HepG2 (cell line): ENCODE measurements around the gene AFAP1.

Experiments
- PHF8 ChIP-seq: sonication (generic); formaldehyde crosslinking; IDR thresholded peaks from 2 replicates; pipeline ENCODE4 v1.5.0; 2020; ENCODE audit warnings: missing genetic modification reagents
- RBAK ChIP-seq: sonication (generic); formaldehyde crosslinking; IDR thresholded peaks from 2 replicates; pipeline ENCODE4 v1.5.1; 2020; ENCODE audit warnings: mild to moderate bottlenecking, missing genetic modification reagents
- RBM22 ChIP-seq: fragments of 200-400 bp; formaldehyde crosslinking; optimal IDR thresholded peaks from 2 replicates; pipeline ENCODE3; 2017; ENCODE audit warnings: mild to moderate bottlenecking, low read length, moderate library complexity
- SETDB1 ChIP-seq: sonication (generic); formaldehyde crosslinking; IDR thresholded peaks from 2 replicates; pipeline ENCODE4 v1.5.1; 2020; ENCODE audit warnings: missing genetic modification reagents, mild to moderate bottlenecking, borderline replicate concordance
- TAF15 ChIP-seq: fragments of 200-400 bp; formaldehyde crosslinking; IDR thresholded peaks from one replicate; pipeline ENCODE4 v1.6.1; 2018; ENCODE audit warnings: mild to moderate bottlenecking, low read depth, low read length; ENCODE audit not compliant: poor library complexity, severe bottlenecking
- ZNF263 ChIP-seq: sonication (generic); formaldehyde crosslinking; IDR thresholded peaks from 2 replicates; pipeline ENCODE4 v1.4.0; 2020; ENCODE audit warnings: missing genetic modification reagents
- ZNF282 ChIP-seq: fragments of 450-650 bp; IDR thresholded peaks from 2 replicates; pipeline ENCODE4 v1.6.1; 2018; ENCODE audit not compliant: partially characterized antibody
- ZNF660 ChIP-seq: sonication (generic); formaldehyde crosslinking; IDR thresholded peaks from 2 replicates; pipeline ENCODE4 v1.5.1; 2020; ENCODE audit warnings: mild to moderate bottlenecking, low read depth, missing genetic modification reagents, borderline replicate concordance
- TF ChIP-seq, protein P1 (sequence below): sonication (generic); formaldehyde crosslinking; IDR thresholded peaks from 2 replicates; pipeline ENCODE4 v1.5.0; 2020; ENCODE audit warnings: missing genetic modification reagents
- TF ChIP-seq, protein P2 (sequence below): sonication (generic); formaldehyde crosslinking; IDR thresholded peaks from 2 replicates; pipeline ENCODE4 v1.5.0; 2020; ENCODE audit warnings: mild to moderate bottlenecking, missing genetic modification reagents, moderate library complexity
- TF ChIP-seq, protein P3 (sequence below): IDR thresholded peaks from 2 replicates; pipeline ENCODE4 v1.6.1; 2012; ENCODE audit warnings: low read depth, low read length, improper control_type of control experiment

DNA sequence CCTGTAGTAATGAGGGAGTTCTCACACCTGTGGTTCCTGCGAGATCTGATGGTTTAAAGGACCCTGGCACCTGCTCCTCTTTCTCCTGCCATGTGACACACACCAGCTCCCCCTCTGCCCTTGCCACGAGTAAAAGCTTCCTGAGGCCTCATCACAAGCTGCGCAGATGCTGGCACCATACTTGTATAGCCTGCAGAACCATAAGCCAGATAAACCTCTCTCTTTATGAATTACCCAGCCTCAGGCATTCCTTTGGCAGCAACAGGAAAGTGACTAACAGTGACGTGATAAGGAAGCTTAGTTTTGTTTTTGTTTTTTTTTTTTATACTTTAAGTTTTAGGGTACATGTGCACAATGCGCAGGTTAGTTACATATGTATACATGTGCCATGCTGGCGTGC lies 130.9 kb downstream of the AFAP1 start:
- TF ChIP-seq PHF8 = no peak
- TF ChIP-seq ZNF660 = no peak
- TF ChIP-seq, protein P1, sequence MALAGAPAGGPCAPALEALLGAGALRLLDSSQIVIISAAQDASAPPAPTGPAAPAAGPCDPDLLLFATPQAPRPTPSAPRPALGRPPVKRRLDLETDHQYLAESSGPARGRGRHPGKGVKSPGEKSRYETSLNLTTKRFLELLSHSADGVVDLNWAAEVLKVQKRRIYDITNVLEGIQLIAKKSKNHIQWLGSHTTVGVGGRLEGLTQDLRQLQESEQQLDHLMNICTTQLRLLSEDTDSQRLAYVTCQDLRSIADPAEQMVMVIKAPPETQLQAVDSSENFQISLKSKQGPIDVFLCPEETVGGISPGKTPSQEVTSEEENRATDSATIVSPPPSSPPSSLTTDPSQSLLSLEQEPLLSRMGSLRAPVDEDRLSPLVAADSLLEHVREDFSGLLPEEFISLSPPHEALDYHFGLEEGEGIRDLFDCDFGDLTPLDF (CRISPR knock-in tag) = no peak
- TF ChIP-seq, protein P2, sequence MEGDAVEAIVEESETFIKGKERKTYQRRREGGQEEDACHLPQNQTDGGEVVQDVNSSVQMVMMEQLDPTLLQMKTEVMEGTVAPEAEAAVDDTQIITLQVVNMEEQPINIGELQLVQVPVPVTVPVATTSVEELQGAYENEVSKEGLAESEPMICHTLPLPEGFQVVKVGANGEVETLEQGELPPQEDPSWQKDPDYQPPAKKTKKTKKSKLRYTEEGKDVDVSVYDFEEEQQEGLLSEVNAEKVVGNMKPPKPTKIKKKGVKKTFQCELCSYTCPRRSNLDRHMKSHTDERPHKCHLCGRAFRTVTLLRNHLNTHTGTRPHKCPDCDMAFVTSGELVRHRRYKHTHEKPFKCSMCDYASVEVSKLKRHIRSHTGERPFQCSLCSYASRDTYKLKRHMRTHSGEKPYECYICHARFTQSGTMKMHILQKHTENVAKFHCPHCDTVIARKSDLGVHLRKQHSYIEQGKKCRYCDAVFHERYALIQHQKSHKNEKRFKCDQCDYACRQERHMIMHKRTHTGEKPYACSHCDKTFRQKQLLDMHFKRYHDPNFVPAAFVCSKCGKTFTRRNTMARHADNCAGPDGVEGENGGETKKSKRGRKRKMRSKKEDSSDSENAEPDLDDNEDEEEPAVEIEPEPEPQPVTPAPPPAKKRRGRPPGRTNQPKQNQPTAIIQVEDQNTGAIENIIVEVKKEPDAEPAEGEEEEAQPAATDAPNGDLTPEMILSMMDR (CRISPR knock-in tag) = no peak
- TF ChIP-seq ZNF263 (CRISPR knock-in tag) = no peak
- TF ChIP-seq, protein P3, sequence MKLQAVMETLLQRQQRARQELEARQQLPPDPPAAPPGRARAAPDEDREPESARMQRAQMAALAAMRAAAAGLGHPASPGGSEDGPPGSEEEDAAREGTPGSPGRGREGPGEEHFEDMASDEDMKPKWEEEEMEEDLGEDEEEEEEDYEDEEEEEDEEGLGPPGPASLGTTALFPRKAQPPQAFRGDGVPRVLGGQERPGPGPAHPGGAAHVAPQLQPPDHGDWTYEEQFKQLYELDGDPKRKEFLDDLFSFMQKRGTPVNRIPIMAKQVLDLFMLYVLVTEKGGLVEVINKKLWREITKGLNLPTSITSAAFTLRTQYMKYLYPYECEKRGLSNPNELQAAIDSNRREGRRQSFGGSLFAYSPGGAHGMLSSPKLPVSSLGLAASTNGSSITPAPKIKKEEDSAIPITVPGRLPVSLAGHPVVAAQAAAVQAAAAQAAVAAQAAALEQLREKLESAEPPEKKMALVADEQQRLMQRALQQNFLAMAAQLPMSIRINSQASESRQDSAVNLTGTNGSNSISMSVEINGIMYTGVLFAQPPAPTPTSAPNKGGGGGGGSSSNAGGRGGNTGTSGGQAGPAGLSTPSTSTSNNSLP = no peak
- TF ChIP-seq RBM22 = no peak
- TF ChIP-seq ZNF282 = no peak
- TF ChIP-seq RBAK (CRISPR knock-in tag) = no peak
- TF ChIP-seq TAF15 = no peak
- TF ChIP-seq SETDB1 (CRISPR knock-in tag) = no peak
